ENCODE results near the gene HDAC1.
"Not testable (repeated sequence)": the region's sequence is repeated elsewhere in the genome, so short reads cannot be mapped to it uniquely, and the experiment has no call there.

Gene HDAC1
- total RNA-seq = 186 to 246 (median 203) reads per million in 4 experiments

- DNase-seq = peak; percentile 94
Measured at GRCh38 chr1:32291708-32292538, at the start of gene HDAC1. TSS of gene HDAC1 (plus strand) at chr1:32292083. CDS start at chr1:32292170, 87 bp downstream.

DNA sequence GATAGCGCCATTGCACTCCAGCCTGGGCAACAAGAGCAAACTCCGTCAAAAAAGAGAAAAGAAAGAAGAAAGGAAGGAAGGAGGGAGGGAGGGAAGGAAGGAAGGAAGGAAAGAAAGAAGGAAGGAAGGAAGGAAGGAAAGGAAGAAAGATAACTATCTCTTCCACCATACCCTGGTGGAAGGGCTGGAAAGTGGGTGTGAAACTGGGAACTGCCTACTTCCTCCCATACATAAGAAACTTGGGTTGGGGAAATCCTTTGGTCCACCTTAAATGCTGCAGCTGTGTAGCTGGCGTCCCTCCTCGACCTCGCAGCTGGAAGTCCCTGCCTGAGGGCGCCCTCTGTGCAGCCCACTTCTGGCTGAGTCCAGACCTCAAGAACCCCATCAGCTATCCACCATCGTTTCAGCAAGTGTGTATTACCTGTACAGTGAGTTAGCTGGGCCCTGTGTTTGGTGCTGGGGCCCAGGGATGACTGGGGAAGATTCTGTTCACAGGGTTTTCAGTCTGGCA lies 49.5 kb upstream of the HDAC1 start:
- DNase-seq = no peak

DNA sequence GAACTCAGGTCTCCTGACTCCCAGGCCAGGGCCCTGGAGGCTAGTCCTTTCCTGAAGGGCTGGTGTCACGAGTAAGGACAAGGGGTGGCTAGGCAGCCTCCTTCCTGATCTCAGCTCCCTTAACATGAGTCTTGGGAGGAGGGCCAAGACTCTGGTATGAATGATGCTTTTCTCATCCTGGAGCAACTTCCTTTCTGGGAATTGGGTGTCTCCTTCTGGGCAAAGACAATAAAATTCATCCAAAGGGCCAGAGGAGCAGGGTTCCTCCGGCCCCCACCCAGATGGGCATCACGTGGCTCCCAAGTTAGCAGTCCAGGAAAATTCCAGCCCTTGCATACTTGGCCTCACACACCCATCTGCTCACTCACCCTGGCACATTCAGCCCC lies 45.0 kb upstream of the HDAC1 start, which contains the start of gene FAM167B:
Gene FAM167B, plus strand, starts transcription at position 335 of the 386 bp plus-strand sequence. CDS start 200 bp downstream, outside the sequence.
- DNase-seq = no peak

DNA sequence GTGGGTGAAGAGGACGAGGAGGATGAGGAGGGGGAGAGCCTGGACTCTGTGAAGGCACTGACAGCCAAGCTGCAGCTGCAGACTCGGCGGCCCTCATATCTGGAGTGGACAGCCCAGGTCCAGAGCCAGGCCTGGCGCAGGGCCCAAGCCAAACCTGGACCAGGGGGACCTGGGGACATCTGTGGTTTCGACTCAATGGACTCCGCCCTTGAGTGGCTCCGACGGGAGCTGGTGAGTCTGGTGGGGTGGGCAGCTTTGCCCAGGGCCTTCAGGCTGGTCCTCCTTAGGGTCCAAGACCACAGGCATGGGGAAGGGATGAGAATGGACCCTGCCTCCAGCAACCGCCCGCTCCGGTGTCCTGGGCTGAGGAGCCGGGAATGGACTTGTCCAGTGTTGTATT lies 44.4 kb upstream of the HDAC1 start:
- DNase-seq = no peak

GRCh38 chr1:32247983-32248889 lies 43.6 kb upstream of the HDAC1 start:
- DNase-seq = peak; percentile 57

- DNase-seq = peak; percentile 56
Measured at GRCh38 chr1:32249831-32250525, 41.9 kb upstream of the HDAC1 start.

DNA sequence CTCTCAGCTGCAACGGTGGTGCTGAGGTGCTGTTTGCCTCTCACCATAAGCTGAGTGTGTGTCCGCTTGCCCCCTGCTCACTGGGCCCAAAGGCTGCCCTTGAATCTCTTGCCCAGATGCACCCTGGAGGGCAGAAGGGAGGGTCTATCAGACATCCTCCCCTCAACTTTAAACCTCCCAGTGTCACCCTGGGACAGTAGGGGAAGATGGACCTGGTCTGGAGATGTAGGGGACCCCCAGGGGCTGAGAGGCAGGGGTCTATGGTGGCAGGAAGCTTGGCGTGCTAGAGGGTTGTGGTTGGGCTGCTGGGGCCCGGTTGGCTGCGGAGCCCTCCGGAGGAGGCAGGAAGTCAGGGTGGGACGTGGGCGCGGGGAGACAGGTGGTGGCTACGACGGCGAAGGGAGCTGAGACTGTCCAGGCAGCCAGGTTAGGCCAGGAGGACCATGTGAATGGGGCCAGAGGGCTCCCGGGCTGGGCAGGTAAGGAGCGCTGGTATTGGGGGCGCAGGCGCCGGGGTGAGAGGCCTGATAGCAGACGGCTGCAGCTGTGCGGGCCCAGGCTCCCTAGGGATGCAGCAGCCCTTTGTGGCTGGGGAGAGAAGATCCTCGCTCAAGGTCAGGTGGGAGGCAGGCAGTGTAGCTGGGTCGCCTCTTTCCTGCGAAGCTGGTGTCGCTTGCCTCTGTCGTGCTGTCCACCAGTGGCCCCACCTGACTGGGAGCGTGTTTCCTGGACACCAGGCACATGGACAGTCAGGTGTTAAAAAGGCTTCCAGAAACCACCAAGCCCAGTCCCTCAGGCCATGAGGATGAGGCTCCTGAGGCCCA lies 40.8 kb upstream of the HDAC1 start, which contains the start of gene LCK:
Gene LCK, plus strand, starts transcription at position 373 of the 824 bp plus-strand sequence. CDS start 23,065 bp downstream, outside the sequence.
- DNase-seq = no peak

DNA sequence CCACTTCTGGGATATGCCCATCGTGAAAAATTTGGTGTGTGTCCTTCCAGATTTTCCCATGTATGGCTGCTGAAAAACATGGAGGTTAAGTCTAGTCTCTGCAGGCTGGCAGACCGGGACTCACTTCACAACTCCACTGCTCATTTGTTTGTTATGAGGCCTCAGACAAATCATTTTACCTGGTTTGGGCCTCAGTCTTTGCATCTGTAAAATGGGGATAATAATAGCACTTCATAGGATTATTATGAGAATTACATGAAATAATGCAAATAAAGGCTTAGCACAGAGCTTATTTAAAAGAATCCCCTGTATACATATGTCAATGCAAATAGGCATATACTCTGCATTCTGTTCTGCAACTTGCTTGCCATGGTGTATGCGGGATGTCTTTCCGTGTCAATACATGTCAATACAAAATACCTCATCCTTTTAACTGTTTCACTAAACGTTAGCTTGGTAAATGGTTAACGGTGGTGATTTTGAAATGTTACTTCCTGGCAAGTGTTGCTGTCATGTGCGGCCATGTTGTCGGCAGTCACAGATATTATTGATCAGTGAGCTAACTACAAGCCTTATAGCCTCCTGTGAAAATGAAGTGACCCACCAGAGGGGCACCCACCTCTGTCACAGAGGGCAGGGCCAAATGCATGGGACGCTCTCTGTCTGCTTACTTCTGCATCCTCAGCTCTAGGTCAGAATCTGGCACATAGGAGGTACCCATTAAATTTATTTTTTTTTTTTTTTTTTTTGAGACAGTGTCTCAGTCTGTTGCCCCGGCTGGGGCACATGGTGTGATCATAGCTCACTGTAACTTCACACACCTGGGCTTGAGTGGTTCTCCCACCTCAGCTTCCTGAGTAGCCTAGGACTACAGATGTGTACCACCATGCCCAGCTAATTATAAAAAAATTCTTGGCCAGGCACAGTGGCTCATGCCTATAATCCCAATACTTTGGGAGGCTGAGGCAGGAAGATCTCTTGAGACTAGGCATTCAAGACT lies 36.5 kb upstream of the HDAC1 start:
- no peak for DNase-seq

DNA sequence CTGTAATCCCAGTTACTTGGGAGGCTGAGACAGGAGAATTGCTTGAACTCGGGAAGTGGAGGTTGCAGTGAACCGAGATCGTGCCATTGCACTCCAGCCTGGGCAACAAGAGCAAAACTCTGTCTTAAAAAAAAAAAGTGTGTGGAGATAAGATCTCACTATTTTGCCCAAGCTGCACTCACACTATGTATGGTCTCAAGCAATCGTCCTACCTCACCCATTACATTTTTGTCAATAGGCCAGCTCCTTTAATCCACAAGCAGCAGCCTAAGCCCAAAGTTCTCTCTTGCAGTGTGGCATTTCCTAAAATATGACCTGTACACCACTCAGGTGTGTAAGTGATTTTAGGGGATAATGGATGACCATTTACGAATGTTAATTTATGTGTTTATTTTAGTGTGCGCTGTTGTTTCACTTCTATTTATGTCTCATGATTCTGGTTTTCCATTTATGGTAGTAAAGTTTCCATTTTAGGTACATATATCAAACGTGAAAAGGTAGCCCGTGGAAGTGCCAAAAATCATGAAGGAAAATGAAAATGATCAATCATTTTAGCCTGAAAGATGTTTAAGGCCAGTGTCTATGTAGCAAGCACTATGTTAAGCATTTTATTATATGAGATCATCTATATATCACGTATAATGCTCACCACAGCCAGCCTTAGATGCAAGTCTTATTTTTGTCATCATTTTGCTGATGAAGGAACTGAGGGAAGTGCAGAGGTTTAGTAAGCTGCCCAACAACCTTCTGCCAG lies 35.2 kb upstream of the HDAC1 start:
- no peak for DNase-seq

- no peak for DNase-seq
Measured at GRCh38 chr1:32257227-32257508, 34.7 kb upstream of the HDAC1 start.

- DNase-seq = not testable (repeated sequence)
Measured at GRCh38 chr1:32263236-32263593, 28.7 kb upstream of the HDAC1 start.

DNA sequence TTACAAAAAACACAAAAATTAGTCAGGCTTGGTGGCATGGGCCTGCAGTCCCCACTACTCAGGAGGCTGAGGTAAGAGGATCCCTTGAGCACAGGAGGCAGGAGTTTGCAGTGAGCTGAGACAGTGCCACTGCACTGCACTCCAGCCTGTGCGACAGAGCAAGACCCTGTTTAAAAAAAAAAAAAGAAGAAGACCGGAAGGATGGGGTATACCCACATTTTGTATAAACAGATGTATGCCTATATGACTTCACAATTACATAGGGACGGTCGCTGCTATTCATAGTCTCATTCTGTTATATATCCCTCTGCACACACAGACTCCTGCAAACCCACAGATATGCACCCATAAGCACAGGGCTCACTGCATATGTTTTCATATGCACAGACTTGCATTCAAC lies 28.1 kb upstream of the HDAC1 start:
- no peak for DNase-seq

GRCh38 chr1:32265846-32266245 lies 26.0 kb upstream of the HDAC1 start:
- DNase-seq = no peak

- no peak for DNase-seq
Measured at GRCh38 chr1:32266921-32267591, 24.8 kb upstream of the HDAC1 start.

DNA sequence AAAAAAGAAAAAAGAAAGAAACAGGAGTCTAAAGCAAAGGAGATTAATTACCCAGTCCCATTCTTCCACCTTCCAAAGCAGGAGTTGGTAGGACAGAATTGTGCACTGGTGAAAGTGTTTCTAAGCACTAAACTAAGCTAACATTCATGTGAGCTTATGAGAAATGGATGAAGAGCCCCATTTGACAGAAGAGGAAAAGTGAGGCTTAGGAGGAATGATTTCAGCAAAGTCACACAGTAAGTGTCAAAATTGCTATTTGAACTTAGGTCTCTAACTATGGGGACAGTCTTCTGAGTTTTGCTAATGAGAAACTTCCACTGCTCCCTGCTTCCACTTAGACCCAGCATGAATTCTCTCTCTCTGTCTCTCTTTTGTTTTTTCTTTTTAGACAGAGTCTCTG lies 22.1 kb upstream of the HDAC1 start:
- DNase-seq = no peak

- DNase-seq = no peak
Measured at GRCh38 chr1:32272557-32273390, 19.1 kb upstream of the HDAC1 start.

GRCh38 chr1:32273391-32274208 lies 18.3 kb upstream of the HDAC1 start:
- DNase-seq = peak; percentile 75

Data from effector CD8-positive, alpha-beta T cell (primary cell).